Measurements from ENCODE around the gene EFNA3.
"Not testable (repeated sequence)": the region's sequence is repeated elsewhere in the genome, so short reads cannot be mapped to it uniquely, and the experiment has no call there.

The EFNA3 gene

DNA sequence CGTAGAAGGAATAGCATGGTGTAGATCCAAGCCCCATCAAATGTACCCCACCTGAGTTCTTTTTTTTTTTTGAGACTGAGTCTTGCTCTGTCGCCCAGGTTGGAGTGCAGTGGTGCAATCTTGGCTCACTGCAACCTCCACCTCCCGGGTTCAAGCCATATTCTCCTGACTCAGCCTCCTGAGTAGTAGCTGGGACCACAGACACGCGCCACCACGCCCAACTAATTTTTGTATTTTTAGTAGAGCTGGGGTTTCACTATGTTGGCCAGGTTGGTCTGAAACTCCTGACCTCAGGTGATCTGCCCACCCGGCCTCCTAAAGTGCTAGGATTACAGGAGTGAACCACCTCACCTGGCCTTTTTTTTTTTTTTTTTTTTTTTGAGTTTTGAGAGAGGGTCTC is 39.5 kb downstream of the EFNA3 start:
- not testable (repeated sequence) for DNase-seq

- DNase-seq: no peak
Observed at GRCh38 chr1:155120253-155120652, 41.6 kb downstream of the EFNA3 start.

GRCh38 chr1:155121249-155121648 is 42.6 kb downstream of the EFNA3 start:
- DNase-seq: no peak

GRCh38 chr1:155122308-155122707 is 43.7 kb downstream of the EFNA3 start:
- no peak for DNase-seq

DNA sequence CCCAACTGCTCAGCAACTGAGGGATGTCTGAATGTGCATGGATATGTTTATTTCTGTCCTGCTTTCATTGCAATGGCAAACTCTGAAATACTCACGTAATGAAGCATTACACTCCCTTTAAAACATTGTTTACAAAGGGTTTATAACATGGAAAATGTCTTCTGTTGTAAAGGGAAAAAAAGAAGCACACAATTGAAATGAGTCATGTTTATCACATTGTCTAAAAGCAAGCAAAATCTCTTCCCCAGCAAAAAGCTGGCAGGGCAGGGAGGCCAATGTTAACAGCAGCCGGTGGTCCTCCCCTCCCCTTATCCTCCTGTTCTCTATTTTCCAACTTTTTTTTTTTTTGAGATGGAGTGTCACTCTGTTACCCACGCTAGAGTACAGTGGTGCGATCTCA is 45.2 kb downstream of the EFNA3 start:
- no peak for DNase-seq

DNA sequence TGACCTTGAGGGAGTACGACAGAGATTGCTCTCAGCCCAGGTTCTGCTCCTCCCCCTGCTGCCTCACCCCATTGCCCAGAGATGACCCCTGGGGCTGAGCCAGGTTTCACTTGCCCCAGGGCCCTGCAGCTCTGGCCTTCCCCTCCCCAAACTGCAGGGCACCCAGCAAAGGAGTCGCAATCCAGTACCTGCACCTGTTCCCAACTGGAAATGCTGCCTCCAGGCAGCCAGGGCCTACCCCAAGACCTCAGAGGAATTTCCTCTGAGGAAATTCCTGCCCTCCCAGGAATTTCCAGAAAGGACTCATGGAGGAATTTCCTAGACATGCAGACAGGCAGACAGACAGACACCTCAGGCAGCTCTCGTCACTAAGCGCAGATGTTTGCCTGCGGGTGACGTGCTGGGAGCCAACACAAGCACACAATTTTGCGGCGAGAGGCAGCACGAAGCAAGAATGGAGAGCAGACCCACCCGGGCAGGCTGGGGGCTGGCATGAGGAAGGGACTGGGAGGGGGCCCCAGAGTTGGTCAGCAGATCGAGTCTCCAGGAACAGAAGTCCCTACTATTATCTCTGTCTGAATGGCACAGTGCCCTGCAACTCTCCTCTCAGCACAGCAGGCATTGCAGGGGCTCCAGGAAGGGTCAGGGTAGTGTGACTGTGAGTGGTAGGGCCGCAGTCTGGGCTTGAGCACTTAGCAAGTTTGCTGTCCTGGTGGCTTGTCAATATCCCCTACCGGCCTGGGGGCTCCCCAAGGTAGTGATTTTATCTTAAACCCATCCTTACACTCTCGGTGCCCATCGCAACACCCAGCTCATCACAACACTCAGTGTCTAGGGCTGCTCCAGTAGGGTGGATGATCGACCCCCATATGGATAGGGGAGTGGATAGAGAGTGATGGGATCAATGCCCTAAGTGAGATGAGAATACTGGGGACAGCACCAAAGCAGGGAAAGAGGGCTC is 46.1 kb downstream of the EFNA3 start:
- no peak for DNase-seq

- DNase-seq: no peak
Observed at GRCh38 chr1:155125511-155125945, 46.9 kb downstream of the EFNA3 start.

GRCh38 chr1:155125946-155126555 is 47.4 kb downstream of the EFNA3 start:
- DNase-seq: no peak

DNA sequence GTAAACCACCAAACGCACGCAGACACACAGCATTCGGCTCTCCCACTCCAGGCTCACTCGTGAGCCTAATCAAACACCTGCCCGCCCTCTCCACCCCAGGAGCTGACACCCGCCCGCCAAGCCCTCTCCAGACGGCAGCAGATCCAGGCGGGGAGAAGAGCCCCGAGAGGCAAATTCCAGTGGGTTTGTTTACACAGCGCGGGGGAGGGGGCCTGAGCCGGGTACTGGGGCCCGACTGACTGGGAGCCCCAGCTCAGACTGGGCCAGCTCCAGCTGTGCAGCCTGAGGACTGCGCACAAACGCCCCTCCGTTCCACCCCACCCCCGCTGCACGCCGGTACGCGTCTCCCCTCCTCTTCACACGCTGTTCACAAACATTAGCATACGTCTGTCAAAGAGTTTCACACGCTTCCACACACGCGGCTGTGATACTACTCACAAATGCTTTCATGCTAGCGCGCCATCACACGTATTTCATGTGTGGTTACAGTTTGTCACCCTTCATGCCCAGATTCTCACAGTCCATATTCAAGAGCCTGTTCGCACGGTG is 48.0 kb downstream of the EFNA3 start:
- peak; percentile 36 to 38 for DNase-seq

- DNase-seq: peak; percentile 42 to 59
Observed at GRCh38 chr1:155127105-155127966, 48.7 kb downstream of the EFNA3 start, which contains the start of gene EFNA1. EFNA1 (plus strand) TSS chr1:155127876; CDS start chr1:155127978, 102 bp downstream.

DNA sequence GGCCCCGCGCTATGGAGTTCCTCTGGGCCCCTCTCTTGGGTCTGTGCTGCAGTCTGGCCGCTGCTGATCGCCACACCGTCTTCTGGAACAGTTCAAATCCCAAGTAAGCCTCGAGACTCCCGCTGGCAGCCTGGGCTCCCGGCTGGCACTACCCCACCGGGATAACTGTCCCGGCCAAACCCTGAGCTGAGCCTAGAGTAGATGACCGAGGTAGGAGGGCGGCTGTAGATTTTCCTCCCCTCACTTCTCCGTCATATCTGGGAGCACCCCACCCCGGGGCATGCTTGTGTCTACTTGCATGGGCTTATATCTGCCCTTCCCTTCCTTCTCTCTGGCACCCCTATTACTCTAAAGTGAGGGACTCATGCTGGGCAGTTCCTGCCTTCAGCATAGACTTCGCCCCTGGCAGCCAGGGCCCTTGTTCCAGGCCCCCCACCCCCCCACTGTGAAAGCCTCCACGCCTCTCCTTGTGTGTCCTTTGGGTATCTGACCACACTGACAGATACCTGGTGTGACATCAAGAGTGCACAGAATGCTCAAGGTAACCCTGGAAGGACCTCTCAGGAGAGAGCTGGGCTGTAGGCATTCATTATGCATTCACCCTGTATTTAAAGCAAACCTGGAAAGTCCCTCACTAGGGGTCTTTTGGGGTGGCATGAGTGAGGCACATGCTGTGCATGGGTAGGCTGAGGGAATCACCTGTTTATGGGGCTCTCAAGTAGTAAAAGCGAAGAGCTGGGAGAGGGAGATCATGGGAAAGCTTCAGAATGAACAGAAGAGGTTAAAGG is 49.5 kb downstream of the EFNA3 start:
- DNase-seq: no peak

- no peak for DNase-seq
Observed at GRCh38 chr1:155128755-155129473, 50.3 kb downstream of the EFNA3 start.

GRCh38 chr1:155130272-155131006 is 51.8 kb downstream of the EFNA3 start:
- no peak for DNase-seq

- DNase-seq: no peak
Observed at GRCh38 chr1:155131285-155131684, 52.6 kb downstream of the EFNA3 start.

DNA sequence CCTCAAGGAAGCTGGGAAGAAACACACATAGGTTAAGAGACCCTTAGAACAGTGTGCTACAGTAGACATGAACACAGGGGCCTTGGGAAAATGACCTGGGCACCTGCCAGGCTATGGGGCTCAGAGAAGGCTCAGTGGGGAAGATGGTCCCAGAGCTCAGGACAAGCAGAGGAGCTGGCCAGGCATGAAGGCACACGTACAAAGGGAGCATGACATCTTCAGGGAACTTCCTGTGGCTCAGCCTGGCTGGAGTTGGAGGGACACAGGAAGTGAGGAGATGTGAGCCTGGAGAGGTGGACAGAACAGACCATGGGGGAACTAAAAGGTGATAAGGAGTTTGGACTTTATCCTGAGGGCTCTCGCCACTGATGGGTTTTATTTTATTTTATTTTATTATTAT is 53.2 kb downstream of the EFNA3 start:
- DNase-seq: no peak

DNA sequence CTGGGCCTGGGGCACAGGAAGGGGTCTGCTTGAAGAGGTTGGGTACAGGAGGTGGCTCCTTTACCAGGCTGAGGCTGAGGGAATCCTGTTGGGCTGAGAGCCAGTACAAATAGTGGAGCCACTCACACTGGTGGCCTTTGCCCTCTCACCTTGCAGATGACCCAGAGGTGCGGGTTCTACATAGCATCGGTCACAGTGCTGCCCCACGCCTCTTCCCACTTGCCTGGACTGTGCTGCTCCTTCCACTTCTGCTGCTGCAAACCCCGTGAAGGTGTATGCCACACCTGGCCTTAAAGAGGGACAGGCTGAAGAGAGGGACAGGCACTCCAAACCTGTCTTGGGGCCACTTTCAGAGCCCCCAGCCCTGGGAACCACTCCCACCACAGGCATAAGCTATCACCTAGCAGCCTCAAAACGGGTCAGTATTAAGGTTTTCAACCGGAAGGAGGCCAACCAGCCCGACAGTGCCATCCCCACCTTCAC is 55.2 kb downstream of the EFNA3 start:
- DNase-seq: no peak

DNA sequence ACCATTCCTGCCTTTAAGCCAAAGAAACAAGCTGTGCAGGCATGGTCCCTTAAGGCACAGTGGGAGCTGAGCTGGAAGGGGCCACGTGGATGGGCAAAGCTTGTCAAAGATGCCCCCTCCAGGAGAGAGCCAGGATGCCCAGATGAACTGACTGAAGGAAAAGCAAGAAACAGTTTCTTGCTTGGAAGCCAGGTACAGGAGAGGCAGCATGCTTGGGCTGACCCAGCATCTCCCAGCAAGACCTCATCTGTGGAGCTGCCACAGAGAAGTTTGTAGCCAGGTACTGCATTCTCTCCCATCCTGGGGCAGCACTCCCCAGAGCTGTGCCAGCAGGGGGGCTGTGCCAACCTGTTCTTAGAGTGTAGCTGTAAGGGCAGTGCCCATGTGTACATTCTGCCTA is 55.7 kb downstream of the EFNA3 start:
- DNase-seq: no peak

- DNase-seq: peak; percentile 81 to 88
Observed at GRCh38 chr1:155134880-155135414, 56.3 kb downstream of the EFNA3 start.

DNA sequence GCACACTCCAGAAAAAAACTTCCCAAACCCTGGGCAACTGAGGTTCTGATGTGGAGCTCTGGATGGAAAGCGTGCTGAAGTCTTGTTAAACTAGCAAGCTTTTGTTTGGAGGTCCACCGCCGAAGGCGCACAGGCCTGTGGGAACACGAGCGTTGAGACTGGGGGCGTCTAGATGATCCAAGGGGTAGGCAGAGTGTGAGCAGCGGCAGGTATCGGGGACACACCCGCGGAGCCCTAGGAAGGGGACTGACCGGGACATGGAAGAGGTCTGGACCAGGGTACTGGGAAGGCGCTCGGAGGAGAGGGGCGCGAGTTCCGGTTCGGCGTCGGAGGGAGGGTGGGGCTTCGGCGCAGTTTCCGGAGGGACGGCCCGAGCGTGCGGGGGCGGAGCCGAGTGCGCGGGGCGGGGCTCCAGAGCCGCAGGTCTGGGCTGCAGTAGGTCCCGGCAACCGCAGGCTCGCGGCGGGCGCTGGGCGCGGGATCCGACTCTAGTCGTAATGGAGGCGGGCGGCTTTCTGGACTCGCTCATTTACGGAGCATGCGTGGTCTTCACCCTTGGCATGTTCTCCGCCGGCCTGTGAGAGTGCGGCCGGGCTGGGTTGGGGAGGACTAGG is 56.9 kb downstream of the EFNA3 start, which contains the start of gene SLC50A1:
Gene SLC50A1 (plus strand): TSS at position 438 of the 614 bp plus-strand sequence. CDS start 60 bp downstream, at position 498.
- peak; percentile 93 to 97 for DNase-seq
